Measurements from ENCODE around the gene SLC7A9.
A peak's percentile ranks its signal among the peaks of the same experiment; 100 is the strongest.

The SLC7A9 gene

DNA sequence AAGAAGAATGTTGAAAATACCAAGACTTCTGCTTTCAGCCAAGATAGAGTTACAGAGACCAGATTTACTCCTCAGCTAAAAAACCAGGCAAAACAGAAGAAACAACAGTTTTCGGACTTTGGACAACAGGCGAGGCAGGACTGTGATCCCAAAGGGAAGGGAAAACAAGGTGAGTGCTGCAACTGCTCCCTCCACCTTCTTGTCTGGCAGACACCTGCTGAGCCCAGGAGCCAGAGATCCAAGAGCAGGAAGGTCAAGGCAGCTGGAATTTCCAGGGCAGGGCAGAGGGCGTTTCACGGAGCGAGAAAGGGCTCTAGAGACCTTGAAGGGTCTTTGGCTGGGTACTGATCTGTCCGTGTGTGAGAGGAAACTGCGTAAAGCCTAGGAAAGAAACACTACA, 32.9 kb upstream of the SLC7A9 start:
- Histone ChIP-seq H3K4me3 (ENCODE audit: low read length in 2 of 2) (peak overlapping the region; percentile 29 to 35), H3K9ac (ENCODE audit: low read depth in 1 of 2, low read length in 2 of 2) (peak overlapping the region in 1 of 2 donors; percentile 53), H3K36me3 (ENCODE audit: control insufficient read depth in 2 of 2, insufficient read depth in 2 of 2, low read length in 2 of 2) (peaks cover 0 to 5% of the 10 kb centered on the region in 2 donors), H3K4me1 (ENCODE audit: control insufficient read depth in 2 of 2, insufficient read depth in 2 of 2, low read length in 2 of 2) (peaks cover 6 to 7% of the 10 kb centered on the region in 2 donors), H3K27ac (ENCODE audit: low read depth in 2 of 2, low read length in 2 of 2) (peak overlapping the region; percentile 45 to 53), H3K27me3 (ENCODE audit: control insufficient read depth in 2 of 2, insufficient read depth in 2 of 2, low read length in 2 of 2) (no peaks in the 10 kb centered on the region), H3K9me3 (ENCODE audit: control insufficient read depth in 2 of 2, low read length in 2 of 2) (no peaks in the 10 kb centered on the region)

DNA sequence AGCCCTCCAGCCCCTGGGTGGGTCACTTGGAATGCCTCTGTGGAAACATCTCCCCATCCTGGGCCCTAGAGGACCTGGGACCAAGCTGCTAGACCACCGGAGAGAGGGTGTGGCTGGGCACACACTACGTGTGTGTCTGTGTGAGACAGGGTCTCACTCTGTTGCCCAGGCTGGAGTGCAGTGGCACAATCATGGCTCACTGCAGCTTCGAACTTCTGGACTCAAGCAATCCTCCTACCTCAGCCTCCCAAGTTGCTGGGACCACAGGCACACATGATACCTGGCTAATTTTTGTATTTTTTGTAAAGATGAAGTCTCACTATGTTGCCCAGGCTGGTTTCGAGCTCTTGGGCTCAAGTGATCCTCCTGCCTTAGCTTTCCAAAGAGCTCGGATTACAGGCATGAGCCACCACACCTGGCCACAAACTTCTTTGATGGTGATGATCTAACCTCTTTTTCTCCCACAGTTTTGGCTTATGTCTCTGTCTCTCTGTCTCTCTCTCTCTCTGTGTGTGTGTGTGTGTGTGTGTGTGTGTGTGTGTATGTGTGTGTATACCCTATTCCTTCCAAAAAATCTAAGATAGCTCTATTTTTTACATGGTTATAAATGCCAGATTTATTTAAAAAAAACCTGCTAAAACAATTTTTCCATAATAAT, 32.1 kb upstream of the SLC7A9 start:
- Histone ChIP-seq H3K9me3 (ENCODE audit: control insufficient read depth in 2 of 2, low read length in 2 of 2) (no peaks in the 10 kb centered on the region), H3K4me3 (ENCODE audit: low read length in 2 of 2) (no peak overlapping the region), H3K36me3 (ENCODE audit: control insufficient read depth in 2 of 2, insufficient read depth in 2 of 2, low read length in 2 of 2) (no peaks in the 10 kb centered on the region), H3K27ac (ENCODE audit: low read depth in 2 of 2, low read length in 2 of 2) (no peak overlapping the region), H3K27me3 (ENCODE audit: control insufficient read depth in 2 of 2, insufficient read depth in 2 of 2, low read length in 2 of 2) (no peaks in the 10 kb centered on the region), H3K9ac (ENCODE audit: low read depth in 1 of 2, low read length in 2 of 2) (no peak overlapping the region), H3K4me1 (ENCODE audit: control insufficient read depth in 2 of 2, insufficient read depth in 2 of 2, low read length in 2 of 2) (peaks cover 6 to 7% of the 10 kb centered on the region in 2 donors)

DNA sequence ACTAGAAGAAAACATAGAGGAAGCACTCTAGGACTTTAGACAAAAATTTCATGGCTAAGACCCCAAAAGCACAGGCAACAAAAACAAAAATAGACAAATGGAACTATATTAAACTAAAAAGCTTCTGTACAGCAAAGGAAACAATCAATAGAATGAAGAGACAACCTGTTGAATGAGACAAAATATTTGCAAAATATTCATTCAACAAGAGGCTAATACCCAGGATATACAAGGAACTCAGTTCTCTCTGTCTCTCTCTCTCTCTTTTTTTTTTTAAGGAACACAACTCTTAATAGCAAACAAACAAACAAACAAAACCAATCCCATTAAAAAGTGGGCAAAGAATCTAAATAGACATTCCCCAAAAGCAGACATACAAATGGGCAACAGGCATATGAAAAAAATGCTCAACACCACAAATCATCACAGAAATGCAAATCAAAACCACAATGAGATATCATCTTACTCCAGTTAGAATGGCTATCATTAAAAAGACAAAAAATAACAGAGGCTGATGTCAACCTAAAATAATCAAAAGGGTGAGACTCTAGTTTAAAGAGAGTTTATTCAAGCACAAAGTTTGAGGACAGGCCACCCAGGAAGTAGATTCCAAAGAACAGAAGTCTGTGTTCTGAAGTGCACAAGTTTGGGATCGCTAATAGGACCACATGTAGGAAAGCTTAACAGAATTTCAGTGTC, 27.1 kb upstream of the SLC7A9 start:
- Histone ChIP-seq H3K27ac (ENCODE audit: low read depth in 2 of 2, low read length in 2 of 2) (no peak overlapping the region), H3K4me3 (ENCODE audit: low read length in 2 of 2) (no peak overlapping the region), H3K9ac (ENCODE audit: low read depth in 1 of 2, low read length in 2 of 2) (no peak overlapping the region), H3K36me3 (ENCODE audit: control insufficient read depth in 2 of 2, insufficient read depth in 2 of 2, low read length in 2 of 2) (peaks cover 0 to 7% of the 10 kb centered on the region in 2 donors), H3K4me1 (ENCODE audit: control insufficient read depth in 2 of 2, insufficient read depth in 2 of 2, low read length in 2 of 2) (no peaks in the 10 kb centered on the region), H3K27me3 (ENCODE audit: control insufficient read depth in 2 of 2, insufficient read depth in 2 of 2, low read length in 2 of 2) (no peaks in the 10 kb centered on the region), H3K9me3 (ENCODE audit: control insufficient read depth in 2 of 2, low read length in 2 of 2) (peaks cover 0 to 3% of the 10 kb centered on the region in 2 donors)

DNA sequence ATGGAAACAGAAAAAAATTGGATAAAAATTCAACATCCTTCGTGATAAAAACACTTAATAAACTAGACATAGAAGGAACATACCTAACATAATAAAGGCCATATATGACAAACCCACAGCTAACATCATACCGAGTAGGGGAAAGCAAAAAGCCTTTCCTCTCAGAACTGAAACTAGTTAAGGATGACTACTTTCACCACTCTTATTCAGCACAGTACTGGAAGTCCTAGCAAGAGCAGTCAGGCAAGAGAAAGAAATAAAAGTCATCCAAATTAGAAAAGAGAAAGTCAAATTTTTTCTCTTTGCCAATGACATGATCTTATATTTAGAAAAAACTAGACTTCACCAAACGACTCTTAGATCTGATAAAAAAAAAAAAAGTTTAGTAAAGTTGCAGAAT, 25.8 kb upstream of the SLC7A9 start:
- H3K27me3 ChIP-seq (ENCODE audit: control insufficient read depth in 2 of 2, insufficient read depth in 2 of 2, low read length in 2 of 2) = no peaks in the 10 kb centered on the region
- no peaks in the 10 kb centered on the region for H3K4me1 ChIP-seq (ENCODE audit: control insufficient read depth in 2 of 2, insufficient read depth in 2 of 2, low read length in 2 of 2)
- H3K9ac ChIP-seq (ENCODE audit: low read depth in 1 of 2, low read length in 2 of 2) = no peak overlapping the region
- H3K9me3 ChIP-seq (ENCODE audit: control insufficient read depth in 2 of 2, low read length in 2 of 2) = peaks cover 0 to 3% of the 10 kb centered on the region in 2 donors
- no peak overlapping the region for H3K27ac ChIP-seq (ENCODE audit: low read depth in 2 of 2, low read length in 2 of 2)
- no peak overlapping the region for H3K4me3 ChIP-seq (ENCODE audit: low read length in 2 of 2)
- peaks cover 0 to 11% of the 10 kb centered on the region in 2 donors for H3K36me3 ChIP-seq (ENCODE audit: control insufficient read depth in 2 of 2, insufficient read depth in 2 of 2, low read length in 2 of 2)

DNA sequence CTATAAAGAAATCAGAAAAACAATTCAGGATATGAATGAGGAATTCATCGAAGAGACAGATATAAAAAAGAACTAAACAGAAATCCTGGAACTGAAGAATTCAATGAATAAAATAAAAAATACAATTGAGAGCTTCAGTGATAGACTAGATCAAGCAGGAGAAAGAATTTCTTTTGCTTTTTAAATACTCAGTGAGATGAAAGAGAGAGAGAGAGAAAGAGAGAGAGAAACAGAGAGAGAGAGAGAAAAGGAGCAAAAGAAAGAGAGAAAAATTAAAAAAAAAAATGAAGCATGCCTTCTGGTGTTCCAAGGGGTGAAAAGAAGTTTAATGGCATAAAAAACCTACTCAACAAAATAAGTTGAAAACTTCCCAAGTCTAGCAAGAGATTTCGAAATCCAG, 22.0 kb upstream of the SLC7A9 start:
- Histone ChIP-seq H3K4me3 (ENCODE audit: low read length in 2 of 2) (no peak overlapping the region), H3K27ac (ENCODE audit: low read depth in 2 of 2, low read length in 2 of 2) (no peak overlapping the region), H3K4me1 (ENCODE audit: control insufficient read depth in 2 of 2, insufficient read depth in 2 of 2, low read length in 2 of 2) (no peaks in the 10 kb centered on the region), H3K27me3 (ENCODE audit: control insufficient read depth in 2 of 2, insufficient read depth in 2 of 2, low read length in 2 of 2) (no peaks in the 10 kb centered on the region), H3K9ac (ENCODE audit: low read depth in 1 of 2, low read length in 2 of 2) (no peak overlapping the region), H3K36me3 (ENCODE audit: control insufficient read depth in 2 of 2, insufficient read depth in 2 of 2, low read length in 2 of 2) (peaks cover 0 to 11% of the 10 kb centered on the region in 2 donors), H3K9me3 (ENCODE audit: control insufficient read depth in 2 of 2, low read length in 2 of 2) (peaks cover 0 to 3% of the 10 kb centered on the region in 2 donors)

DNA sequence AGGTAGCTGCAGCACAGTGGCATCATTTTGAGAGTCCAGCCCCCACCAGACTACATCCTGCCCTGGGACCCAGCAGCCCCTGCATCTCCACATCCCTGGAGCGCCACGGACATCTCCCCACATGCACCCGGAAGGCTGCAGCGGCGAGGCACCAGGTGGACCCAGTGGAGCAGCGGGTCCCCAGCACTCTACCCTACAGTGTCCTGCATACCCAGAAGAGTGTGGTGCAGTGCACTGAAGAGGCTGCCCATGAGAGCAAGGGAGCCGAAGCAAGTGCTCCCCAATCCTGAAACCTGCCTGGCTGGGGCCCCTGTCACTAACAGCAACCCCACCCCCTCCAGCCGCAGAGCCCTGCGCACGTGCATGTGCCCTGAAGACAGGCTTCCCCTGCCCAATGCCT, 21.3 kb upstream of the SLC7A9 start:
- Histone ChIP-seq H3K27ac (ENCODE audit: low read depth in 2 of 2, low read length in 2 of 2) (no peak overlapping the region), H3K4me1 (ENCODE audit: control insufficient read depth in 2 of 2, insufficient read depth in 2 of 2, low read length in 2 of 2) (no peaks in the 10 kb centered on the region), H3K9me3 (ENCODE audit: control insufficient read depth in 2 of 2, low read length in 2 of 2) (peaks cover 0 to 3% of the 10 kb centered on the region in 2 donors), H3K4me3 (ENCODE audit: low read length in 2 of 2) (no peak overlapping the region), H3K9ac (ENCODE audit: low read depth in 1 of 2, low read length in 2 of 2) (no peak overlapping the region), H3K27me3 (ENCODE audit: control insufficient read depth in 2 of 2, insufficient read depth in 2 of 2, low read length in 2 of 2) (no peaks in the 10 kb centered on the region), H3K36me3 (ENCODE audit: control insufficient read depth in 2 of 2, insufficient read depth in 2 of 2, low read length in 2 of 2) (peaks cover 3 to 11% of the 10 kb centered on the region in 2 donors)

DNA sequence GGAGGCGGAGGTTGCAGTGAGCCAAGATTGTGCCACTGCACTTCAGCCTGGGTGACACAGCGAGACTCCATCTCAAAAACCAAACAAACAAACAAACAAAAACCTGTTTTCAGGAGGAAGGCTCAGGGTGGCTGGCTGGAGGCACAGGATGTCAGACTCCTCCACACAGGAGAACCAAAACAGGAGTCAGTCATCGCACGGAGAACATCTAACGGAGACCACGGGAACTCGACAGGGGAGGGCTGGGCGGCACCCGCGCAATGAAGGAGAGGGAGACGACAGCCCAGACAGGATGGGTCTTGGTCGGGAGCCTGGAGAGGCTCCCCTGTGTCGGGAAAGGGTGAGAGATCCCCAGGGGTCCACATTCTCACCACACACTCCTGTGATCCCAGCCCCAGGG, 20.8 kb upstream of the SLC7A9 start:
- H3K27ac ChIP-seq (ENCODE audit: low read depth in 2 of 2, low read length in 2 of 2) = no peak overlapping the region
- H3K4me3 ChIP-seq (ENCODE audit: low read length in 2 of 2) = no peak overlapping the region
- peaks cover 0 to 3% of the 10 kb centered on the region in 2 donors for H3K9me3 ChIP-seq (ENCODE audit: control insufficient read depth in 2 of 2, low read length in 2 of 2)
- H3K36me3 ChIP-seq (ENCODE audit: control insufficient read depth in 2 of 2, insufficient read depth in 2 of 2, low read length in 2 of 2) = peaks cover 3 to 11% of the 10 kb centered on the region in 2 donors
- no peaks in the 10 kb centered on the region for H3K4me1 ChIP-seq (ENCODE audit: control insufficient read depth in 2 of 2, insufficient read depth in 2 of 2, low read length in 2 of 2)
- no peak overlapping the region for H3K9ac ChIP-seq (ENCODE audit: low read depth in 1 of 2, low read length in 2 of 2)
- no peaks in the 10 kb centered on the region for H3K27me3 ChIP-seq (ENCODE audit: control insufficient read depth in 2 of 2, insufficient read depth in 2 of 2, low read length in 2 of 2)

DNA sequence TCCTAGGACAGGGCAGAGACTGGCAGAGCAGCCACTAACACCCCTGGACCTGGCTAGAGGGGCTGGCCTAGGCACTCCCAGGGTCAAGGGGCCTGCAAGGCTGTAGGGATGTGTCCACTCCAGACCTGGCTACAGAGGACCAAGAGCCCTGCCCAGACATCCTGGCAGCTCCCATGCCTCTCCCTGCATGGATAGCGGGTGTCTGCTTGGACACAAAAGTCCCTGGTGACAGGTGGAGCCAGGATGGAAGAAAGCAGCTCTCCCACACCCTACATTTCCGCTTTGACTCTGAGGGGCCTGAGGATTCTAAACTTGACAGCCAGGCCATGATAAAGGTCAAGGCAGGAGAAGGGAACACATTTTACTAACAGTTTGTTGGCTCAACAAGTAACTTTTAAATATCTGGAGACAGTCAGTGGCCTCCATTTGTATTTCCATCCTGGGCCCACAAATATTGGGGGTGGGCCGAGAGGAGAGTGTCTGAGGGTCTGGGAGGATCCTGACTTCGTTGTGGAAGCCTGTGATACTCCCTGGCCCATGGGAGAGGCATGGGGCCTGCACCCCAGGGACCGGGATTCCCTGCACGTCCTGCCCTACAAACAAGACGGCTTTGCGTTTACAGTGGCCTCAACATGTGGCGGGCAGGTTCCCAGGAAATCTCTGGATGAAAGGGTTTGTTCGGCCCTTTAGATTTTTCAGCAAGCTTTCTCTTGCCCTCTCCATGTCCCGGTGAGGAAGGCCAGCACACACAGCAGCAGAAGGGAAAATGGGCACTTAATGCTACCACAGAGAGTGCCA, 19.8 kb upstream of the SLC7A9 start:
- Histone ChIP-seq H3K4me1 (ENCODE audit: control insufficient read depth in 2 of 2, insufficient read depth in 2 of 2, low read length in 2 of 2) (no peaks in the 10 kb centered on the region), H3K9me3 (ENCODE audit: control insufficient read depth in 2 of 2, low read length in 2 of 2) (peaks cover 0 to 3% of the 10 kb centered on the region in 2 donors), H3K9ac (ENCODE audit: low read depth in 1 of 2, low read length in 2 of 2) (no peak overlapping the region), H3K4me3 (ENCODE audit: low read length in 2 of 2) (no peak overlapping the region), H3K27ac (ENCODE audit: low read depth in 2 of 2, low read length in 2 of 2) (no peak overlapping the region), H3K27me3 (ENCODE audit: control insufficient read depth in 2 of 2, insufficient read depth in 2 of 2, low read length in 2 of 2) (no peaks in the 10 kb centered on the region), H3K36me3 (ENCODE audit: control insufficient read depth in 2 of 2, insufficient read depth in 2 of 2, low read length in 2 of 2) (peaks cover 3 to 10% of the 10 kb centered on the region in 2 donors)

DNA sequence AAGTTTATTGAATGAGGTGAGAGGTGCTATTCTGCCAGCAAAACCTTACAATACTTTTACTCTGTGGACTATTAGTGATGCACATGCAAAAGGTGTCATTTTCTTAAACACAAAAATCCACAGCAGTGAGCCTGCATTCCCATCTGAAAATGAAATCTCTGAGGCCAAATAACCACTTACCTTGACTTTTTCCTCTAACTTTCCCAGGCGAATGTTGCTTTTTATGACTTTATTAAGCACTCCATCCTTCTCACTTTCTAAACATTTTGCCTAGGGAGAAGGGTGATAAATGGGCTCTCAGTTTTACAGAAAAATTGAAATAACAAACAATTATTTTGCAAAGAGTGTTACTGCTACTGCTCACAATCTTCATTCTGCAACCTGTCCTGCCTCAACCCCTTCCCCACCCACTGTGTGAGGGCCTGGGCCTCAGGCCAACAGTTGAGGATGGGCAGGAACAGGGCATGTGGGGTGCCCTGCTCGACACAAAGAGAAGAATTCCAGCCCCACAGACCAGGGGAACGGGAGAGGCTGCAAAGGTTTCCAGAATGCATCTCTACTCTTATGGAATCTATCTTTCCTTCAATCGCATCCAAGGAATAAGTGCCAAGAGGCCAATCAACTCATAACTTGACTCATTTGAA, 18.1 kb upstream of the SLC7A9 start:
- no peak overlapping the region for H3K4me3 ChIP-seq (ENCODE audit: low read length in 2 of 2)
- no peaks in the 10 kb centered on the region for H3K27me3 ChIP-seq (ENCODE audit: control insufficient read depth in 2 of 2, insufficient read depth in 2 of 2, low read length in 2 of 2)
- no peak overlapping the region for H3K9ac ChIP-seq (ENCODE audit: low read depth in 1 of 2, low read length in 2 of 2)
- H3K4me1 ChIP-seq (ENCODE audit: control insufficient read depth in 2 of 2, insufficient read depth in 2 of 2, low read length in 2 of 2) = no peaks in the 10 kb centered on the region
- H3K27ac ChIP-seq (ENCODE audit: low read depth in 2 of 2, low read length in 2 of 2) = no peak overlapping the region
- H3K9me3 ChIP-seq (ENCODE audit: control insufficient read depth in 2 of 2, low read length in 2 of 2) = peaks cover 0 to 2% of the 10 kb centered on the region in 2 donors
- peaks cover 3 to 4% of the 10 kb centered on the region in 2 donors for H3K36me3 ChIP-seq (ENCODE audit: control insufficient read depth in 2 of 2, insufficient read depth in 2 of 2, low read length in 2 of 2)
